GM19455 (cell line): ENCODE measurements around the gene SUN5.
"Not testable (repeated sequence)": the region's sequence is repeated elsewhere in the genome, so short reads cannot be mapped to it uniquely, and the experiment has no call there.

ENCODE experiments used
- ATAC-seq: cut with Tn5 transposase; IDR thresholded peaks from one replicate; pipeline ENCODE4 v1.9.1; 2021; ENCODE audit not compliant: unreplicated experiment

Gene SUN5

GRCh38 chr20:33004141-33004751 lies at the start of gene SUN5:
Gene SUN5 (minus strand): TSS chr20:33004433. CDS start chr20:33004340, 93 bp downstream.
- no peak for ATAC-seq

GRCh38 chr20:33053291-33054106 lies 49.3 kb upstream of the SUN5 start, which contains the start of gene BPIFB3:
Gene BPIFB3 (plus strand): TSS chr20:33053903. CDS start chr20:33055436, 1,533 bp downstream.
- ATAC-seq = no peak

GRCh38 chr20:33051333-33051732 lies 47.1 kb upstream of the SUN5 start:
- ATAC-seq = no peak

- no peak for ATAC-seq
Observed at GRCh38 chr20:33046412-33046811, 42.2 kb upstream of the SUN5 start.

- not testable (repeated sequence) for ATAC-seq
Observed at GRCh38 chr20:33045129-33045721, 41.0 kb upstream of the SUN5 start.

- ATAC-seq = no peak
Observed at GRCh38 chr20:33043731-33044181, 39.5 kb upstream of the SUN5 start.

- no peak for ATAC-seq
Observed at GRCh38 chr20:33042983-33043730, 38.9 kb upstream of the SUN5 start.

- no peak for ATAC-seq
Observed at GRCh38 chr20:33042430-33042829, 38.2 kb upstream of the SUN5 start.

GRCh38 chr20:33038243-33038642 lies 34.0 kb upstream of the SUN5 start:
- no peak for ATAC-seq

GRCh38 chr20:33037456-33037855 lies 33.2 kb upstream of the SUN5 start:
- no peak for ATAC-seq

GRCh38 chr20:33034901-33035492 lies 30.8 kb upstream of the SUN5 start:
- ATAC-seq = no peak

GRCh38 chr20:33034115-33034514 lies 29.9 kb upstream of the SUN5 start:
- ATAC-seq = no peak

- ATAC-seq = no peak
Observed at GRCh38 chr20:33033381-33033780, 29.1 kb upstream of the SUN5 start.

- ATAC-seq = no peak
Observed at GRCh38 chr20:33032555-33032954, 28.3 kb upstream of the SUN5 start.

- ATAC-seq = no peak
Observed at GRCh38 chr20:33031531-33031930, 27.3 kb upstream of the SUN5 start, which contains the start of gene BPIFB6. Gene BPIFB6 (plus strand): TSS chr20:33031648. CDS start chr20:33031648, 0 bp downstream.

- no peak for ATAC-seq
Observed at GRCh38 chr20:33030569-33030968, 26.3 kb upstream of the SUN5 start.

- no peak for ATAC-seq
Observed at GRCh38 chr20:33030076-33030475, 25.8 kb upstream of the SUN5 start.

GRCh38 chr20:33028875-33029274 lies 24.6 kb upstream of the SUN5 start:
- no peak for ATAC-seq

- ATAC-seq = no peak
Observed at GRCh38 chr20:33027769-33028751, 23.8 kb upstream of the SUN5 start.
